HepG2 (cell line): ENCODE measurements around the gene EPHA1.

Experiments
- CCAR2 ChIP-seq: fragments of 200-400 bp; formaldehyde crosslinking; optimal IDR thresholded peaks from 2 replicates; pipeline ENCODE3; 2018; ENCODE audit warnings: low read depth, mild to moderate bottlenecking, low read length, moderate library complexity
- EP300 ChIP-seq, 3 experiments: sonication (generic) in 1 of 3; formaldehyde crosslinking in 1 of 3; IDR thresholded peaks; 2 replicates each; pipeline versions ENCODE4 v1.5.1 to v1.6.1; 2011 to 2020; ENCODE audit warnings: low read depth in 2 of 3, low read length in 2 of 3, borderline replicate concordance in 1 of 3, improper control_type of control experiment in 1 of 3, mild to moderate bottlenecking in 1 of 3, missing genetic modification reagents in 1 of 3, moderate library complexity in 1 of 3
- HDAC2 ChIP-seq: sonication (generic); formaldehyde crosslinking; IDR thresholded peaks from 2 replicates; pipeline ENCODE4 v1.4.0; 2020; ENCODE audit warnings: missing genetic modification reagents
- POLR2A ChIP-seq, 2 experiments: IDR thresholded peaks; 2 replicates each; pipeline ENCODE4 v1.6.1; 2011; ENCODE audit warnings: low read depth in 2 of 2, low read length in 2 of 2, mild to moderate bottlenecking in 1 of 2, moderate library complexity in 1 of 2; ENCODE audit not compliant: insufficient read depth in 1 of 2
- SIN3A ChIP-seq: IDR thresholded peaks from 2 replicates; pipeline ENCODE4 v1.6.1; 2011; ENCODE audit warnings: low read depth, mild to moderate bottlenecking, control low read depth, low read length, borderline replicate concordance
- ZNF7 ChIP-seq: IDR thresholded peaks from 2 replicates; pipeline ENCODE4 v1.6.1; 2016; ENCODE audit warnings: missing biosample characterization, missing genetic modification reagents
- TF ChIP-seq, protein P1 (sequence below): IDR thresholded peaks from 2 replicates; pipeline ENCODE4 v1.6.1; 2012; ENCODE audit warnings: inconsistent platforms
- TF ChIP-seq, protein P2 (sequence below): sonication (generic); formaldehyde crosslinking; conservative IDR thresholded peaks from 2 replicates; pipeline ENCODE4 v1.4.0; 2020; ENCODE audit warnings: missing genetic modification reagents
- TF ChIP-seq, protein P3 (sequence below): sonication (generic); formaldehyde crosslinking; IDR thresholded peaks from 2 replicates; pipeline ENCODE4 v1.5.0; 2020; ENCODE audit warnings: mild to moderate bottlenecking, missing genetic modification reagents, moderate library complexity
- TF ChIP-seq, protein P4 (sequence below): sonication (generic); formaldehyde crosslinking; IDR thresholded peaks from 2 replicates; pipeline ENCODE4 v1.4.0; 2020; ENCODE audit warnings: missing genetic modification reagents

DNA sequence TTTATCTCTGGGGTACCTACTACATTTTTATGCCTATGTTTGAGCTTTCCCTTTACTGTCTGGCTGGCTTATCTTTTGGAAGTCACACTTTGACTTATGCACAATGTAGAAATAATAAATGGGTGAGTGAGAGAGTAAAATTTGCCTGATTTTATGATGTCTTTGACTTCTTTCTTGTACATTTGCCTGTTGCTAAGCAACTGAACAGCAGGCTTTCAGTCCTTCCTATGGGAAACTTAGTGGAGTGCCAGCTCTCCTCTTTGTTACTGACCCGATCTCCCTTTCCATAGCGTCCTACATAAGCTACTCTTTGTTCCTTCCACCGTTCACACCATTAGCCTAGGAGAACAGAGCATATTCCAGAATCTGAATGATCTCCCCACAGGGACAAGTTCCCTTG lies 38.8 kb upstream of the EPHA1 start:
- TF ChIP-seq POLR2A (IDR thresholded peaks at IDR 0.05; ENCODE audit: insufficient read depth in 1 of 2, low read depth in 2 of 2, low read length in 2 of 2) (no peak), SIN3A (no peak), CCAR2 (no peak), HDAC2 (CRISPR knock-in tag) (no peak), EP300 (IDR thresholded peaks at IDR 0.05; ENCODE audit: low read depth in 2 of 2, low read length in 2 of 2) (no peak), EP300 (CRISPR knock-in tag; IDR thresholded peaks at IDR 0.05; ENCODE audit: borderline replicate concordance) (no peak), ZNF7 (no peak)
- TF ChIP-seq, protein P1, sequence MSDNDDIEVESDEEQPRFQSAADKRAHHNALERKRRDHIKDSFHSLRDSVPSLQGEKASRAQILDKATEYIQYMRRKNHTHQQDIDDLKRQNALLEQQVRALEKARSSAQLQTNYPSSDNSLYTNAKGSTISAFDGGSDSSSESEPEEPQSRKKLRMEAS: no peak
- TF ChIP-seq, protein P2, sequence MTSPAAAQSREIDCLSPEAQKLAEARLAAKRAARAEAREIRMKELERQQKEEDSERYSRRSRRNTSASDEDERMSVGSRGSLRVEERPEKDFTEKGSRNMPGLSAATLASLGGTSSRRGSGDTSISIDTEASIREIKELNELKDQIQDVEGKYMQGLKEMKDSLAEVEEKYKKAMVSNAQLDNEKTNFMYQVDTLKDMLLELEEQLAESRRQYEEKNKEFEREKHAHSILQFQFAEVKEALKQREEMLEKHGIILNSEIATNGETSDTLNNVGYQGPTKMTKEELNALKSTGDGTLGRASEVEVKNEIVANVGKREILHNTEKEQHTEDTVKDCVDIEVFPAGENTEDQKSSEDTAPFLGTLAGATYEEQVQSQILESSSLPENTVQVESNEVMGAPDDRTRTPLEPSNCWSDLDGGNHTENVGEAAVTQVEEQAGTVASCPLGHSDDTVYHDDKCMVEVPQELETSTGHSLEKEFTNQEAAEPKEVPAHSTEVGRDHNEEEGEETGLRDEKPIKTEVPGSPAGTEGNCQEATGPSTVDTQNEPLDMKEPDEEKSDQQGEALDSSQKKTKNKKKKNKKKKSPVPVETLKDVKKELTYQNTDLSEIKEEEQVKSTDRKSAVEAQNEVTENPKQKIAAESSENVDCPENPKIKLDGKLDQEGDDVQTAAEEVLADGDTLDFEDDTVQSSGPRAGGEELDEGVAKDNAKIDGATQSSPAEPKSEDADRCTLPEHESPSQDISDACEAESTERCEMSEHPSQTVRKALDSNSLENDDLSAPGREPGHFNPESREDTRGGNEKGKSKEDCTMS (CRISPR knock-in tag): no peak
- TF ChIP-seq, protein P3, sequence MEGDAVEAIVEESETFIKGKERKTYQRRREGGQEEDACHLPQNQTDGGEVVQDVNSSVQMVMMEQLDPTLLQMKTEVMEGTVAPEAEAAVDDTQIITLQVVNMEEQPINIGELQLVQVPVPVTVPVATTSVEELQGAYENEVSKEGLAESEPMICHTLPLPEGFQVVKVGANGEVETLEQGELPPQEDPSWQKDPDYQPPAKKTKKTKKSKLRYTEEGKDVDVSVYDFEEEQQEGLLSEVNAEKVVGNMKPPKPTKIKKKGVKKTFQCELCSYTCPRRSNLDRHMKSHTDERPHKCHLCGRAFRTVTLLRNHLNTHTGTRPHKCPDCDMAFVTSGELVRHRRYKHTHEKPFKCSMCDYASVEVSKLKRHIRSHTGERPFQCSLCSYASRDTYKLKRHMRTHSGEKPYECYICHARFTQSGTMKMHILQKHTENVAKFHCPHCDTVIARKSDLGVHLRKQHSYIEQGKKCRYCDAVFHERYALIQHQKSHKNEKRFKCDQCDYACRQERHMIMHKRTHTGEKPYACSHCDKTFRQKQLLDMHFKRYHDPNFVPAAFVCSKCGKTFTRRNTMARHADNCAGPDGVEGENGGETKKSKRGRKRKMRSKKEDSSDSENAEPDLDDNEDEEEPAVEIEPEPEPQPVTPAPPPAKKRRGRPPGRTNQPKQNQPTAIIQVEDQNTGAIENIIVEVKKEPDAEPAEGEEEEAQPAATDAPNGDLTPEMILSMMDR (CRISPR knock-in tag): no peak
- TF ChIP-seq, protein P4, sequence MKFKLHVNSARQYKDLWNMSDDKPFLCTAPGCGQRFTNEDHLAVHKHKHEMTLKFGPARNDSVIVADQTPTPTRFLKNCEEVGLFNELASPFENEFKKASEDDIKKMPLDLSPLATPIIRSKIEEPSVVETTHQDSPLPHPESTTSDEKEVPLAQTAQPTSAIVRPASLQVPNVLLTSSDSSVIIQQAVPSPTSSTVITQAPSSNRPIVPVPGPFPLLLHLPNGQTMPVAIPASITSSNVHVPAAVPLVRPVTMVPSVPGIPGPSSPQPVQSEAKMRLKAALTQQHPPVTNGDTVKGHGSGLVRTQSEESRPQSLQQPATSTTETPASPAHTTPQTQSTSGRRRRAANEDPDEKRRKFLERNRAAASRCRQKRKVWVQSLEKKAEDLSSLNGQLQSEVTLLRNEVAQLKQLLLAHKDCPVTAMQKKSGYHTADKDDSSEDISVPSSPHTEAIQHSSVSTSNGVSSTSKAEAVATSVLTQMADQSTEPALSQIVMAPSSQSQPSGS (CRISPR knock-in tag): no peak
